GM19328 (cell line): ENCODE results near the gene PRKG1.

Experiments
- ATAC-seq: cut with Tn5 transposase; IDR thresholded peaks from one replicate; pipeline ENCODE4 v1.9.1; 2021; ENCODE audit warnings: mild to moderate bottlenecking, moderate library complexity; ENCODE audit not compliant: unreplicated experiment

Gene PRKG1

GRCh38 chr10:52316500-52316899, 1242.2 kb downstream of the PRKG1 start:
- ATAC-seq, result no peak

DNA sequence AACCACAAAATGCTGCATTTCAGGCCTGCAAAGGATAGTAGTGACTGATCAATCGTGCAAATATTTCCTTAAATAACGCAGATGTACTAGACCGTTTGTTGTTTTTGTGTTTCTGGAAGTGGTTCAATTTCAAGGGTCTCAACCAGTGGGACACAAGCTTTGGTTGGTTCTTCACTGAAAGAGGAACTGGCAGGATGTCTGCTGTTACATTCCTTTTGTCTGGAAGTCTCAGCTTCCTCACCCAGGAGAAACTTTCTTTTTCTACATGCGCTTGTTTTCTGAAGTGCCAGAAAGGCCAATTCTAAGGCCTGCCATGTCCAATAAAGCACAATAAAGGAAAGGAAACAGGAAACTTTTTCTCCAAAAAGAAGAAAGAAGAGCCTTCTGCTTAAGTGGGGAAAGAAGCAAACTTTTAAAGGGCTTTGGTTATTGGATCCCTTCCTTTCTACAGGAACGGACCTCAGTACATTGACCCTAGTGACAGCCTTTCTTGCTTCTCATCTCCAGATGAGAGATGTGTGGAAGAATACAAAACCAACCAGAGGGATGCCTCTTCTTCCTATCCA, 1243.9 kb downstream of the PRKG1 start:
- no peak for ATAC-seq

DNA sequence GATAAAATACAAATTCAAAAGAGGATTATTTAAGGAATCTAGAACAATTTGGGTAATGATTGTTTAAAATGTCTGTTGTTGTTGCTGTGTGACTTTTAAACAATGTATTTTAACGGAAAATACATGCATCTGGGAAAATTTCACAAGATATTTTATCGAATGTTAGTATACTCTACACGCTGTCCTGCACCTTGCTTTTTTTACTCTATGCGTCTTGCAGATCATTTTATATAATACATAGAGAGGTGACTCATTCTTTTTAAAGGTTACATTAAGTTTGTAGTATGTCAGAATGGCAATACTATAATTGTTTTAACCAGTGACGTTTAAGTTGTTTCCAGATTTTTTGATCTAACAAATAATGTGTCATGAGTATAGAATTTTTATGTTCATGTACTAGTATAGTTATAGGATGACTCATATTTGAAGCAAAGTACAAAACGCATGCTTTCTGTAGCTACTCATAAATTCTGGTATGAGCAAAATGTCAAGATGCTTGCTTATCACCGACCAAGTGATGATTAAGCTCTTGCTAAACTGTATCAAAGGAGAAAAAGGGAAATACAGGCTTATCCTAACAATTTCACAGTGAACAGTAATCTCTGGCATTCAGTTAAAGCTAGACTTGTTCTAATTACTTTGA, 1244.7 kb downstream of the PRKG1 start:
- no peak for ATAC-seq

- ATAC-seq, result no peak
Observed at GRCh38 chr10:52319926-52320325, 1245.6 kb downstream of the PRKG1 start.

GRCh38 chr10:52322323-52322722, 1248.0 kb downstream of the PRKG1 start:
- ATAC-seq, result no peak

DNA sequence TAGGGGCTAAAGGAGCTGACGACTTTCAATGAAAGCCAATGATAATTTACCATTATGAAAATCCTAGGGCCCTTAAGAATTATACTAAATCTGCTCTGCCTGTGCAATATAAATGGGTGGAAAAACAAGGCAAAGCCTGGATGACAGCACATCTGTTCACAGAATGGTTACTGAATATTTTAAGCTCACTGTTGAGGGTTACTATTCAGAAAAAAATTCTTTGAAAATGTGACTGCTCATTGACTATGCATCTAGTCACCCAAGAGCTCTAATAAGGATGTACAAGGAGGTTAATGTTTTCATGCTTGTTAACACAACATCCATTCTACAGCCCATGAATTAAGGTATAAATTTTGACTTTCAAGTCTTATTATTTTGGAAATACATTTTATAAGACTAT, 1248.6 kb downstream of the PRKG1 start:
- ATAC-seq, result no peak

- no peak for ATAC-seq
Observed at GRCh38 chr10:52326382-52326781, 1252.1 kb downstream of the PRKG1 start.

DNA sequence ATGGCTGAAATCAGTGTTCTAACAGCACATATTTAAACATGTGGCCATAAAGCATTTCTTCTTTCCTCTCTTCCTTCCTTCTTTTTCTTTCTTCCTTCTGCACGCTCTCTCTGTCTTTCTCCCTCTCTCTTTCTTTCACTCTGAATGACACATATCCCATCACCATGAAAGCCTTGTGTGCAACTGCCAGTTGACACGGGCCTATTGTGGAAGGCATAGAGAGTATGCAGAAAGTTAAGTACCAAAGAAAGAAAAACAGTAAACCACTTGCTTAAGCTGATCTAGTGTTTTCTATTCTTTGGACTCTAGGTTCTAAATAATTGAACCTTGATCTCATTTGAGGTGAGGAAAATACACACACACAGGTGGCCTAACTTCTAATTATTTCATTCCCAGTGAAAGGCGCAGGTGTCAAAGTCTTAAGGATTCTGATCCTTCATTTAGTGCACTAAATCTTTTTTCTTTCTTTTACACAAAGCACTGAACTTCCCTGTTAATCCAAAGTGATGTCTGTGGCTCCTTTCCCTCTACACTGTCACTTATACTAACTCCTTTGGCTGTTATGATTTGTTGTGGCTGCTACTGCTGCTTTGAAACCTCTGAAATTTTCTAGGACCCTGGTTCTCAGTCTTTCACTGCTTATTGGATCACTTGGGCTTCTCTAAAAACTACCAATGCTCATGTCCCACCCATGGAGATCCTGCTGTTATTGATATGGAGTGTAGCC, 1257.5 kb downstream of the PRKG1 start:
- no peak for ATAC-seq

GRCh38 chr10:52332815-52333214, 1258.5 kb downstream of the PRKG1 start:
- ATAC-seq, result no peak

GRCh38 chr10:52334595-52334994, 1260.3 kb downstream of the PRKG1 start:
- no peak for ATAC-seq

DNA sequence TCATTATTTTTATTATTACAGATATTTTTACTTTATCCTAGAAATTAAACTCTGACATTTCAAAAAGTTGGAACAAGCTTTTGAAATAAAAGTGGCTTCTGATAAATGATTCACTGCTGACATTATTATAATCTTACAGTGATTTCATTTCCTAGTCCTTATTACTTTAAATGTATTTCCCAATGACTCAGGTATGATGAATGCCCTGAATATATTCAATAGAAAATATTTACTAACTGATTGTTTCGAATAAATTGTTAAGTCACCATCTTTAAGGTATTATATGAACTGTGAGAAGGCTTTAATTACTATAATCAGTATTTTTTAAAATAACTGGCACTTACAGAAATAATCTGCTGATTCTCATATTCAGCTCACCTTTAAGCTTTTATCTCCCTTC, 1261.4 kb downstream of the PRKG1 start:
- no peak for ATAC-seq

GRCh38 chr10:52337225-52337624, 1262.9 kb downstream of the PRKG1 start:
- no peak for ATAC-seq

DNA sequence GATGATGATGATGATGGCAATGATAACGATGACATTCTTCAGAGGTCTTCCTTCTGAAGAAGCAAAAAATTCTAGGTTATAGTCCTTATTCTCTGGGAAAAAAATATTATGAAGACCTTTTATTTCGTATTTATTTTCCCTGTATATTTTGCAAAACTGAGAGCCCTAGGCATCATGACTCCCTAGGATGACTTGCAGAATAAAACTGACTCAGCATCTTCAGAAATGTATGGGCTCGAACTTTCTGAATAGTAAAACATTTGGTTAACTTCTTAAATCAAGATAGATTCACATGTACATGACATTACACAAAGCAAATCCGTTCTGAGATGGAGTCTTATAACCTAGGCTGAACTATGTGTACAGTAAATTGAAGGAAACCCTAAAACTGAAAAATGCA, 1269.2 kb downstream of the PRKG1 start:
- ATAC-seq, result no peak

DNA sequence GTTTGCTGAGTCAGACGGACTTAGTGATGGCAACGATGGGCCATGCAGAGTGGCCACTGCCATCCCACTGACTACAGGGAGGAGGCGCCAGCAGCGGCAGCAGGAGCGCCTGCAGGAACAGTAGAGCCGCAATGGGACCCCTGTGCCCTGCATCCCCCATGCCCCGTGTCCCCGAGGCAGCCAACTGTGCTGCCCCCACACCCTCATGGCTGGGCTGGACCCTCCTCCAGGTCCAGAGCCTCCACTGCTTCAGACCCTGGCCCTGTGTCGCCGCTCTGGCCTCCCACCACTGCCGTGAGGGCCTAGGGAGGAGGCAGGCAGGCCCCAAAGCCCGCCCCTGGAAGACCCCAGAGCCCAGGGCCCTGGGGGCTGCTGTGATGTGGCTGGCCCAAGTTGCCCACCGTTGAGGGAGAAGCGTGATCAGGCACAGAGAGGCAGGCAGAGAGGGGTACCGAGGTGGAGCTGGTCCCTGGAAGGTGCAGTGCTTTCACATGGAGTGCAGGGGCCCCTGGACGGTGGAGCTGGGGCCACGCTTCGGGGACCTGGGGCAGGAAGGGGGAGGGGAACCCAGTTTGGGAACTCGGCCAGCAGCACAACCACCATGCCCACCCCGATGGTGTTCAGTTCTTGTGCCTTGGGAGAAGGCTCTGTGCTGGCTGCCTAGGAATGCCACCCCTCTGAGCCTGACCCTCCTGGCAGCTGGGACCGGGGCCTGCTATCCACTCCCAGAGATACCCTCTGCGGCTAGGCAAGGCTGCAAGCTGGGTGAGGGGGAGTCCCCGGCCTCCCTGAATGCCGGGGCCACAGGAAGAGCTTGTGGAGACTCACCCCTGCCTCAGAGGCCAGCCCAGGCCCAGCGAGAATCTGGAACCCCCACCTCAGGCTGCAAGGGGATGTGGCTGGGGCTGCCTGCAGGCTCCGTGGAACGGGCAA, 1272.4 kb downstream of the PRKG1 start:
- no peak for ATAC-seq

DNA sequence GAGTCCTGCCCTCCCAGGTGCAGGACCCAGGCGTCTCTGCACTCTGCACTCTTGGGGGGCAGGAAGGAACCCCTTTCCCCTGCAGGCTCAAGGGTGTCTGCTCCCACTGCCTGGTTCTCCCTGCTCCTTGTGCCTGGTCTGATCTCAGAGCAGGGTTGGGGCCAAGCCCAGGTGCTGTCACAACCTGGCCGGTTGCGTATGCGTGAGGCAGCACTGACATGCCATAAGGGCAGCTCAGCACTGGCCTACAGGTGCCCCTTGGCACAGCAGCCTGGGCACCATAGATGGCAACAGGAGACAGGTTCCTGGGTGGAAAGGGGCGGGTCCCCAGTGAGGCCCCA, 1273.0 kb downstream of the PRKG1 start:
- no peak for ATAC-seq
